Astrocyte (in vitro differentiated cells and primary cell): ENCODE measurements around the gene DQX1.

Experiments used
- CTCF ChIP-seq: IDR thresholded peaks from 2 replicates; pipeline ENCODE4 v1.5.1; 2011; ENCODE audit warnings: low read depth, mild to moderate bottlenecking, inconsistent platforms, low read length, moderate library complexity; ENCODE audit not compliant: insufficient read depth
- EZH2 ChIP-seq: IDR thresholded peaks from 2 replicates; pipeline ENCODE4 v1.6.1; 2012; ENCODE audit warnings: mild to moderate bottlenecking, low read length, inconsistent platforms; ENCODE audit not compliant: insufficient read depth

GRCh38 chr2:74529357-74530238, 3.6 kb upstream of the DQX1 start, which contains the start of the genes AUP1 and HTRA2:
- TF ChIP-seq CTCF = no peak
- TF ChIP-seq EZH2 = no peak
